Measurements from ENCODE around the gene LRRC70. TPM values are rescaled to one million over a fixed set of nuclear protein-coding genes. Genes with fewer than 3 reads are reported as not detected.
"Not testable (repeated sequence)": the region's sequence is repeated elsewhere in the genome, so short reads cannot be mapped to it uniquely, and the experiment has no call there.

LRRC70 gene
- total RNA-seq, 1 donor from 2014 or later = 0.91 TPM

DNA sequence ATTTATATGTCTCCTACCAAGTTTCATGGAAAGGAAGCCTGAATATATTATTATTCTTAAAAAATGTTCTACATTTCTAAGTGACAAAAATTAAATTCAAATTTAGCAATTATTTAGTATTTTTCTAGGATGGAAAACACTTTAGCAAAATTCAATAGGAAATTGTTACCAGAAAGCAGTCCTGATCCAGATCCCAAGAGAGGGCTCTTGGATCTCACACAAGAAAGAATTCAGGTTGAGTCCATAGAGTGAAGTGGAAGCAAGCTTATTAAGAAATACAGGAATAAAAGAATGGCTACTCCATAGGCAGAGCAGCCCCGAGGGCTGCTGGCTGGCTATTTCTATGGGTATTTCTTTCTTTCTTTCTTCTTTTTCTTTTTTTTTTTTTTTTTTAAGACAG, 44.7 kb downstream of the LRRC70 start:
- Mint-ChIP-seq H3K36me3 (ENCODE audit: unreplicated experiment) (no peaks in the 10 kb centered on the region), H3K4me1 (ENCODE audit: low read depth, unreplicated experiment) (peaks cover 4% of the 10 kb centered on the region)

DNA sequence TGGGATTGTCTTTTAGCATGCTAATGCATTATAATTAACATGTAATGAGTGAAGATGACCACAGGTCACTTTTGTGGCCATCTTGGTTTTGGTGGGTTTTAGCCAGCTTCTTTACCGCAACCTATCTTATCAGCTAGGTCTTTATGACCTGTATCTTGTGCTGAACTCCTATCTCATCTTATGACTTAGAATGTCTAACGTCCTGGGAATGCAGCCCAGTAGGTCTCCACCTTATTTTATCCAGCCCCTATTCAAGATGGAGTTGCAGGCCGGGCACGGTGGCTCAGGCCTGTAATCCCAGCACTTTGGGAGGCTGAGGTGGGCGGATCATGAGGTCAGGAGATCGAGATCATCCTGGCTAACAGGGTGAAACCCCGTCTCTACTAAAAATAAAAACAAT, 45.8 kb downstream of the LRRC70 start:
- not testable (repeated sequence) for H3K9me3 Mint-ChIP-seq (ENCODE audit: unreplicated experiment); H3K36me3 Mint-ChIP-seq (ENCODE audit: unreplicated experiment); H3K27me3 Mint-ChIP-seq (ENCODE audit: unreplicated experiment); H3K27ac Mint-ChIP-seq (ENCODE audit: unreplicated experiment); DNase-seq; H3K4me1 Mint-ChIP-seq (ENCODE audit: low read depth, unreplicated experiment); H3K4me3 Mint-ChIP-seq (ENCODE audit: unreplicated experiment)

More for the DNA sequence above, 44.7 kb downstream of the LRRC70 start:
- TF ChIP-seq, protein P1, sequence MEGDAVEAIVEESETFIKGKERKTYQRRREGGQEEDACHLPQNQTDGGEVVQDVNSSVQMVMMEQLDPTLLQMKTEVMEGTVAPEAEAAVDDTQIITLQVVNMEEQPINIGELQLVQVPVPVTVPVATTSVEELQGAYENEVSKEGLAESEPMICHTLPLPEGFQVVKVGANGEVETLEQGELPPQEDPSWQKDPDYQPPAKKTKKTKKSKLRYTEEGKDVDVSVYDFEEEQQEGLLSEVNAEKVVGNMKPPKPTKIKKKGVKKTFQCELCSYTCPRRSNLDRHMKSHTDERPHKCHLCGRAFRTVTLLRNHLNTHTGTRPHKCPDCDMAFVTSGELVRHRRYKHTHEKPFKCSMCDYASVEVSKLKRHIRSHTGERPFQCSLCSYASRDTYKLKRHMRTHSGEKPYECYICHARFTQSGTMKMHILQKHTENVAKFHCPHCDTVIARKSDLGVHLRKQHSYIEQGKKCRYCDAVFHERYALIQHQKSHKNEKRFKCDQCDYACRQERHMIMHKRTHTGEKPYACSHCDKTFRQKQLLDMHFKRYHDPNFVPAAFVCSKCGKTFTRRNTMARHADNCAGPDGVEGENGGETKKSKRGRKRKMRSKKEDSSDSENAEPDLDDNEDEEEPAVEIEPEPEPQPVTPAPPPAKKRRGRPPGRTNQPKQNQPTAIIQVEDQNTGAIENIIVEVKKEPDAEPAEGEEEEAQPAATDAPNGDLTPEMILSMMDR (IDR thresholded peaks at IDR 0.05; ENCODE audit: partially characterized antibody, unreplicated experiment) = no peak
- Mint-ChIP-seq H3K9me3 (ENCODE audit: unreplicated experiment) (peaks cover 2% of the 10 kb centered on the region), H3K4me3 (ENCODE audit: unreplicated experiment) (no peak overlapping the region), H3K27me3 (ENCODE audit: unreplicated experiment) (peaks cover 2% of the 10 kb centered on the region), H3K27ac (ENCODE audit: unreplicated experiment) (no peak overlapping the region)
- no peak for DNase-seq

DNA sequence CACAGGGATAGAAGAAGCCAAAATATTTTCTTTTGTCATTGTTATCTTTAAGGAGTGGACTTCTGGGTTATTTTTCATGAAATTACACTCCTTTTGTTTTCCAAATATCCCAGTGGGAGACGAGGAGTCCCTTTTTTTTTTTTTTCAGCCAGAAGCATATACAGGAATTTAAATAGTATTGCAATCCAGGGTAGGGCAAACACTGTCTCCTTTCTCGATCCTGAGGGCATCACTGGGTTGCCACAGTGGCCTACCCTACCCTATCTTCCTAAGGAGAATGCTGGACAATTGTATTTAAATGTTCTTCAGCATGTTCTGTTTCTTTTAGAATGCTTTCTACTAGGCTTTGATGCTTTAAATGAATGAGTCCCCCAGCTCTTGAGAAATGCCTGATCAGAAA, 47.9 kb downstream of the LRRC70 start:
- Mint-ChIP-seq H3K4me1 (ENCODE audit: low read depth, unreplicated experiment) (no peaks in the 10 kb centered on the region), H3K27me3 (ENCODE audit: unreplicated experiment) (no peaks in the 10 kb centered on the region), H3K4me3 (ENCODE audit: unreplicated experiment) (no peak overlapping the region), H3K27ac (ENCODE audit: unreplicated experiment) (no peak overlapping the region), H3K9me3 (ENCODE audit: unreplicated experiment) (no peaks in the 10 kb centered on the region), H3K36me3 (ENCODE audit: unreplicated experiment) (no peaks in the 10 kb centered on the region)
- TF ChIP-seq, protein P1 (IDR thresholded peaks at IDR 0.05; ENCODE audit: partially characterized antibody, unreplicated experiment) = no peak
- no peak for DNase-seq

DNA sequence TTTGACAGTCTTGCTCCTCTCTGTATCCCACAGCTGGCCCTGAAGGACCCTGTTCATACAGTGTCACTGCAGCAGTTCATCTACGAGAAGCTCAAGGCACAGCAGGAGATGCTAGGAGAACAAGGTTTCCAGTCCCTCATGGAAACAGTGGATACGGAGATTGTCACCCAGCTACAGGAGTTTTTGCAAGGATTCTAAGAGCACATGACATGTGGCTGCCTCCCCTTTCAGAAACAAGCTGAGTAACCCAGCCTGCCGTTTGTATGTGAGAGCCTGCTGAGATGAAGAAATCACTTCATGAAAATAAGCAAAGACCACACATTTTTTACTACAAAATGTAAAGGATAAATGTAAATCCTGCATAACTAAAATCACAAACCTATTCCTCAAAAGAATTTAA, 48.5 kb downstream of the LRRC70 start:
- no peak for DNase-seq
- TF ChIP-seq, protein P1 (IDR thresholded peaks at IDR 0.05; ENCODE audit: partially characterized antibody, unreplicated experiment) = no peak
- Mint-ChIP-seq H3K27ac (ENCODE audit: unreplicated experiment) (no peak overlapping the region), H3K9me3 (ENCODE audit: unreplicated experiment) (no peaks in the 10 kb centered on the region), H3K27me3 (ENCODE audit: unreplicated experiment) (no peaks in the 10 kb centered on the region), H3K4me3 (ENCODE audit: unreplicated experiment) (no peak overlapping the region), H3K4me1 (ENCODE audit: low read depth, unreplicated experiment) (no peaks in the 10 kb centered on the region), H3K36me3 (ENCODE audit: unreplicated experiment) (no peaks in the 10 kb centered on the region)

DNA sequence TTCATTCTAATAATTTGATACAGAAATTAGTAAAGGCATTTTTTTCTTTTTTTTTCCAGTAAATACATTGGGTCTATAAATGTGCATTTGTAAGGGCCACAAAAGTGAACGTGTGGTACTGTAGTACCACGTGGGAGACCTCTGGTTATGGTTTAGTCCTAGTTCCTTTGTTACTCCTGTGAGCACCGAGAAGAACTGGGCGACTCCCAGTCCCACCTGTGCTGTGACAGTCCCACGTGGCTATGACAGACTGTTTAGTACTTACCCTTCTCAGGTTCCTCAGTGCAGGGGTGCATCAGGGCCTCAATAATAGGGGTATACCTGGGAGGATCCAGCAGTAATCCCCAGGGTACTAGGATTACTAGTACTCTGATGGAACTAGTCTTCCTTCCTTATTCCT, 49.3 kb downstream of the LRRC70 start:
- H3K27ac Mint-ChIP-seq (ENCODE audit: unreplicated experiment) = no peak overlapping the region
- TF ChIP-seq, protein P1 (IDR thresholded peaks at IDR 0.05; ENCODE audit: partially characterized antibody, unreplicated experiment) = no peak
- no peak overlapping the region for H3K4me3 Mint-ChIP-seq (ENCODE audit: unreplicated experiment)
- no peak for DNase-seq
- H3K36me3 Mint-ChIP-seq (ENCODE audit: unreplicated experiment) = no peaks in the 10 kb centered on the region
- H3K9me3 Mint-ChIP-seq (ENCODE audit: unreplicated experiment) = no peaks in the 10 kb centered on the region
- H3K4me1 Mint-ChIP-seq (ENCODE audit: low read depth, unreplicated experiment) = no peaks in the 10 kb centered on the region
- H3K27me3 Mint-ChIP-seq (ENCODE audit: unreplicated experiment) = no peaks in the 10 kb centered on the region

Other genes with a start within 250 kb of the LRRC70 start
- gene DIMT1, start 174.9 kb upstream of the LRRC70 start, total RNA-seq (ENCODE audit: unreplicated experiment) = 4.6 TPM
- 23.5 TPM for gene IPO11, start 166.1 kb upstream of the LRRC70 start, total RNA-seq (ENCODE audit: unreplicated experiment)

All from glutamatergic neuron (in vitro differentiated cells).